KMS-11 (cell line): ENCODE measurements around the gene DNAJC7.

Source experiments
- H2AFZ ChIP-seq: fragments of 200-600 bp; sonication (generic); 2 replicates; pipeline ENCODE4 v1.6.1; 2016; ENCODE audit warnings: antibody characterized with exemption, mixed run types, low read depth
- H3K27ac ChIP-seq: fragments of 200-600 bp; sonication (generic); 2 replicates; pipeline ENCODE4 v1.6.1; 2016; ENCODE audit warnings: mild to moderate bottlenecking, mixed run types
- H3K27me3 ChIP-seq: fragments of 200-600 bp; sonication (generic); 2 replicates; pipeline ENCODE4 v1.6.1; 2017; ENCODE audit warnings: mild to moderate bottlenecking, low read depth, mixed run types, moderate library complexity; ENCODE audit not compliant: insufficient read depth
- H3K36me3 ChIP-seq: fragments of 200-600 bp; sonication (generic); 2 replicates; pipeline ENCODE4 v1.6.1; 2017; ENCODE audit warnings: mild to moderate bottlenecking, mixed run types; ENCODE audit not compliant: insufficient read depth
- H3K4me1 ChIP-seq: fragments of 200-600 bp; sonication (generic); 2 replicates; pipeline ENCODE4 v1.6.1; 2016; ENCODE audit warnings: mild to moderate bottlenecking, low read depth, mixed run types; ENCODE audit not compliant: poor library complexity, severe bottlenecking
- H3K4me2 ChIP-seq: fragments of 200-600 bp; sonication (generic); 2 replicates; pipeline ENCODE4 v1.7.0; 2016; ENCODE audit warnings: mild to moderate bottlenecking, mixed run types
- H3K4me3 ChIP-seq: fragments of 200-600 bp; sonication (generic); IDR thresholded peaks from 2 replicates; pipeline ENCODE4 v1.6.1; 2017; ENCODE audit warnings: low read depth, low read length, mixed read lengths; ENCODE audit not compliant: insufficient read depth
- H3K79me2 ChIP-seq: fragments of 200-600 bp; sonication (generic); 2 replicates; pipeline ENCODE4 v1.6.1; 2016; ENCODE audit warnings: low read depth, mixed run types; ENCODE audit not compliant: insufficient read depth
- H3K9ac ChIP-seq: fragments of 200-600 bp; sonication (generic); 2 replicates; pipeline ENCODE4 v1.6.1; 2016; ENCODE audit warnings: mild to moderate bottlenecking, mixed run types
- H4K20me1 ChIP-seq: fragments of 200-600 bp; sonication (generic); 2 replicates; pipeline ENCODE4 v1.6.1; 2016; ENCODE audit warnings: mild to moderate bottlenecking, mixed run types; ENCODE audit not compliant: insufficient read depth
- CTCF ChIP-seq: fragments of 200-600 bp; sonication (generic); conservative IDR thresholded peaks from 2 replicates; pipeline ENCODE4 v1.6.1; 2017; ENCODE audit warnings: low read depth, mild to moderate bottlenecking, antibody characterized with exemption, low read length, moderate library complexity, mixed read lengths

The DNAJC7 gene

GRCh38 chr17:41973408-41973811, 43.8 kb downstream of the DNAJC7 start:
- H3K79me2 ChIP-seq: no peaks in the 10 kb centered on the region
- no peak overlapping the region for H3K9ac ChIP-seq
- H3K27me3 ChIP-seq: no peaks in the 10 kb centered on the region
- no peak for TF ChIP-seq CTCF
- H4K20me1 ChIP-seq: no peaks in the 10 kb centered on the region
- H2AFZ ChIP-seq: no peak overlapping the region
- H3K4me2 ChIP-seq: no peak overlapping the region
- H3K4me3 ChIP-seq: no peak overlapping the region
- peaks cover 2% of the 10 kb centered on the region; the same call in 1 of the 2 replicates for H3K36me3 ChIP-seq
- no peak overlapping the region for H3K27ac ChIP-seq
- no peaks in the 10 kb centered on the region for H3K4me1 ChIP-seq

- H3K4me1 ChIP-seq: peaks cover 2% of the 10 kb centered on the region
- no peaks in the 10 kb centered on the region for H3K27me3 ChIP-seq
- peaks cover 6% of the 10 kb centered on the region for H3K79me2 ChIP-seq
- no peaks in the 10 kb centered on the region for H4K20me1 ChIP-seq
- no peak for TF ChIP-seq CTCF
- no peak overlapping the region for H2AFZ ChIP-seq
- no peak overlapping the region for H3K4me2 ChIP-seq
- peaks cover 2% of the 10 kb centered on the region; the same call in 1 of the 2 replicates for H3K36me3 ChIP-seq
- no peak overlapping the region for H3K27ac ChIP-seq
- no peak overlapping the region for H3K4me3 ChIP-seq
- H3K9ac ChIP-seq: no peak overlapping the region
Observed at GRCh38 chr17:41972571-41973407, 44.5 kb downstream of the DNAJC7 start.

GRCh38 chr17:41971721-41972523, 45.3 kb downstream of the DNAJC7 start:
- TF ChIP-seq CTCF: no peak
- H4K20me1 ChIP-seq: no peaks in the 10 kb centered on the region
- no peak overlapping the region for H3K4me2 ChIP-seq
- H2AFZ ChIP-seq: no peak overlapping the region
- H3K4me3 ChIP-seq: no peak overlapping the region
- no peaks in the 10 kb centered on the region; the same call in 1 of the 2 replicates for H3K36me3 ChIP-seq
- no peaks in the 10 kb centered on the region for H3K27me3 ChIP-seq
- no peak overlapping the region for H3K9ac ChIP-seq
- peaks cover 15% of the 10 kb centered on the region for H3K79me2 ChIP-seq
- no peak overlapping the region for H3K27ac ChIP-seq
- H3K4me1 ChIP-seq: peaks cover 6% of the 10 kb centered on the region

GRCh38 chr17:41970901-41971331, 46.3 kb downstream of the DNAJC7 start:
- H3K36me3 ChIP-seq: no peaks in the 10 kb centered on the region; the same call in 1 of the 2 replicates
- H3K4me2 ChIP-seq: no peak overlapping the region
- H4K20me1 ChIP-seq: no peaks in the 10 kb centered on the region
- H3K9ac ChIP-seq: no peak overlapping the region
- no peak overlapping the region for H3K27ac ChIP-seq
- TF ChIP-seq CTCF: no peak
- H3K27me3 ChIP-seq: no peaks in the 10 kb centered on the region
- H3K4me3 ChIP-seq: no peak overlapping the region
- H3K4me1 ChIP-seq: peaks cover 6% of the 10 kb centered on the region
- H2AFZ ChIP-seq: no peak overlapping the region
- H3K79me2 ChIP-seq: peaks cover 16% of the 10 kb centered on the region
